GM20000 (cell line): ENCODE measurements around the gene SCN4A.
"Not testable (repeated sequence)": the region's sequence is repeated elsewhere in the genome, so short reads cannot be mapped to it uniquely, and the experiment has no call there.

Experiments
- DNase-seq: peaks from one replicate; pipeline ENCODE4 v3.0.0; 2012; ENCODE audit warnings: low spot score
- TF ChIP-seq, protein P1 (sequence below): IDR thresholded peaks from 2 replicates; pipeline ENCODE4 v1.5.1; 2012; ENCODE audit warnings: mild to moderate bottlenecking, control low read depth; ENCODE audit errors: extremely low read depth, missing control alignments

Gene SCN4A

GRCh38 chr17:63972796-63973195 lies at the start of gene SCN4A:
TSS of gene SCN4A (minus strand) at chr17:63972918. CDS start at chr17:63972841, 77 bp downstream.
- TF ChIP-seq, protein P1, sequence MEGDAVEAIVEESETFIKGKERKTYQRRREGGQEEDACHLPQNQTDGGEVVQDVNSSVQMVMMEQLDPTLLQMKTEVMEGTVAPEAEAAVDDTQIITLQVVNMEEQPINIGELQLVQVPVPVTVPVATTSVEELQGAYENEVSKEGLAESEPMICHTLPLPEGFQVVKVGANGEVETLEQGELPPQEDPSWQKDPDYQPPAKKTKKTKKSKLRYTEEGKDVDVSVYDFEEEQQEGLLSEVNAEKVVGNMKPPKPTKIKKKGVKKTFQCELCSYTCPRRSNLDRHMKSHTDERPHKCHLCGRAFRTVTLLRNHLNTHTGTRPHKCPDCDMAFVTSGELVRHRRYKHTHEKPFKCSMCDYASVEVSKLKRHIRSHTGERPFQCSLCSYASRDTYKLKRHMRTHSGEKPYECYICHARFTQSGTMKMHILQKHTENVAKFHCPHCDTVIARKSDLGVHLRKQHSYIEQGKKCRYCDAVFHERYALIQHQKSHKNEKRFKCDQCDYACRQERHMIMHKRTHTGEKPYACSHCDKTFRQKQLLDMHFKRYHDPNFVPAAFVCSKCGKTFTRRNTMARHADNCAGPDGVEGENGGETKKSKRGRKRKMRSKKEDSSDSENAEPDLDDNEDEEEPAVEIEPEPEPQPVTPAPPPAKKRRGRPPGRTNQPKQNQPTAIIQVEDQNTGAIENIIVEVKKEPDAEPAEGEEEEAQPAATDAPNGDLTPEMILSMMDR: no peak
- no peak for DNase-seq

DNA sequence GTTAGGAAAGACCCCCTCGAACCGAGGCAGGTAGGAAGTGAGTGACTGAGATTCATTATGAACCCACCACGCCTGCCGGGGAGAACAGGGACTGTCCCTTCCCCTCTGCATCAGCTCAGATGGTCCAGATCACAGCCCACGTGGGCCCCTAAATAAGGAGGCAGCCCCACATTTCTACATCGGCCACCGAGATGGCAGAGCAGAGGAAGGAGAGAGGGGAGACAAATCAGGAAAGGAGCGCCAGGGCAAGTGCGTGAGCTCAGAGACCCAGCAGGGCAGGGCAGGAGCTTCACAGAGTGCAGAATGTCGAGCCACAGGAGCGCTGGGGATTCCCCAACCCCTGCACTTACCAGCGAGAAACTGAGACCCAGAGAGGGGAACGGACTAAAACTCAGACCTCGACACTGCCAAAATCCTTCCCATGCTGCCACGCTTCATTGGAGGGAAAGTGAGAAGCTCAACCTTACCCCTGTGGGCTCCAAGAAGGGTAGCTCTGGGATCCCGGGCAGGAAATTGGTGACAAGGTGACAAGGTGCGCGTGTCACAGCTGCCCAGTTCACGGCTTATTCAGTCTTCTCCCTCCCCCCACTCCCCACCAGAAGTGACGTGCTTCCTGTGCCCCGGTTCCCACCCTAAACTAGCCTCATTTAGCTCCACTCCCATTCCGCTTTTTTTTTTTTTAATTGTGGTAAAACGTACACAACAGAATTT lies 47.5 kb upstream of the SCN4A start, which contains the start of gene ICAM2:
TSS of gene ICAM2 (minus strand) at position 578 of the 711 bp plus-strand sequence. CDS start 13,942 bp downstream, outside the sequence.
- peak; percentile 69 for DNase-seq
- TF ChIP-seq, protein P1: no peak

GRCh38 chr17:64019551-64019961 lies 46.8 kb upstream of the SCN4A start:
- DNase-seq: not testable (repeated sequence)

GRCh38 chr17:64017381-64017980 lies 44.8 kb upstream of the SCN4A start:
- TF ChIP-seq, protein P1: no peak
- DNase-seq: no peak

DNA sequence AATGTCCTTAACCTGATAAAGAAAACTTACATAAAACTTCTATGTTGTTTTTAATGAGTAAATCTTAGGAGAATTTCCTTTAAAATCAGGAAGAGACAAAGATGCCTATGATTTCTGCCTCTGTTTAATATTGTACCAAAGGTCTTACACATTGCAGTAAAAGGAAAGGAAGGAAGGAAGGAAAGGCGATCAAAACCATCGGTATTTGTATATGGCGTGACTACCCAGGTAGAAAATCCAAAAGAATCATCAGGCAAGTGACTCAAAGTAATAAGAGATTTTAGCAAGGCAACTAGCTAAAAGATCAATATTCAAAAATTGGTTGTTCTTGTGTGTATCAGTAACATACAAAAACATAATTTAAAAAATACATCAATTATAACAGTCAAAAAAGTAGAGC lies 44.3 kb upstream of the SCN4A start:
- no peak for DNase-seq
- TF ChIP-seq, protein P1: no peak

DNA sequence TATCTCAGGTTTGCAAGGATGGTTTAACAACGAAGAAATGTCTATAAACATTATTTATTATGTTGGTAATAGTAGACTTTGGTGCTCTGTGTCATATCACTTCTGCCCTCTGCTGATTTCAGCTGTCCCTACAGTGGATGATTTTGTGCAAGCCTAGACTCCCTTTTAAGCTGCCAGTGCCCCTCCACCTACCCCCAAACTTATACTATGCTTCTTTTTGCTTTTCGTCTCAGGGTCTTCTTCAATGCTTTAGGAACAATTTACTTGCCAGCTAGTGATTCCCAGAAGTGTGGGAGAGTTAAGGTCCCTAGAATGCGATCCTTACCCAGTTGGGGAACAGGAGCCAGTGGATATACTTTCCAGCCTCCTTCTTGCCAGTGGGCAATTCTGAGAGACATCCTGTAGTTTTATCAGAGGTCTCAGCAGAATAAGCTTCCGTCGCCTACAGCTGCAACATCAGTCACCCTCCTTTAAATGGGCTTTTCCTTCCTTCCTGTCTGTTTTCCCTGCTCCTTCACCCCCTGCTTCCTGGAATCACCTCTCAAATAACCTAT lies 43.6 kb upstream of the SCN4A start:
- no peak for DNase-seq
- TF ChIP-seq, protein P1: no peak

- no peak for DNase-seq
- TF ChIP-seq, protein P1: no peak
These were observed 42.7 kb upstream of the SCN4A start for GRCh38 chr17:64015447-64015846.
